GM21526 (cell line): Measurements from ENCODE around the gene CLIP2.
"Not testable (repeated sequence)": the region's sequence is repeated elsewhere in the genome, so short reads cannot be mapped to it uniquely, and the experiment has no call there.

Experiments
- ATAC-seq: cut with Tn5 transposase; IDR thresholded peaks from one replicate; pipeline ENCODE4 v1.9.1; 2021; ENCODE audit warnings: moderate library complexity; ENCODE audit not compliant: unreplicated experiment, low FRiP score

CLIP2 gene

GRCh38 chr7:74364061-74364460 lies 74.9 kb downstream of the CLIP2 start:
- ATAC-seq = no peak

- ATAC-seq = no peak
Measured at GRCh38 chr7:74365322-74366022, 76.3 kb downstream of the CLIP2 start.

DNA sequence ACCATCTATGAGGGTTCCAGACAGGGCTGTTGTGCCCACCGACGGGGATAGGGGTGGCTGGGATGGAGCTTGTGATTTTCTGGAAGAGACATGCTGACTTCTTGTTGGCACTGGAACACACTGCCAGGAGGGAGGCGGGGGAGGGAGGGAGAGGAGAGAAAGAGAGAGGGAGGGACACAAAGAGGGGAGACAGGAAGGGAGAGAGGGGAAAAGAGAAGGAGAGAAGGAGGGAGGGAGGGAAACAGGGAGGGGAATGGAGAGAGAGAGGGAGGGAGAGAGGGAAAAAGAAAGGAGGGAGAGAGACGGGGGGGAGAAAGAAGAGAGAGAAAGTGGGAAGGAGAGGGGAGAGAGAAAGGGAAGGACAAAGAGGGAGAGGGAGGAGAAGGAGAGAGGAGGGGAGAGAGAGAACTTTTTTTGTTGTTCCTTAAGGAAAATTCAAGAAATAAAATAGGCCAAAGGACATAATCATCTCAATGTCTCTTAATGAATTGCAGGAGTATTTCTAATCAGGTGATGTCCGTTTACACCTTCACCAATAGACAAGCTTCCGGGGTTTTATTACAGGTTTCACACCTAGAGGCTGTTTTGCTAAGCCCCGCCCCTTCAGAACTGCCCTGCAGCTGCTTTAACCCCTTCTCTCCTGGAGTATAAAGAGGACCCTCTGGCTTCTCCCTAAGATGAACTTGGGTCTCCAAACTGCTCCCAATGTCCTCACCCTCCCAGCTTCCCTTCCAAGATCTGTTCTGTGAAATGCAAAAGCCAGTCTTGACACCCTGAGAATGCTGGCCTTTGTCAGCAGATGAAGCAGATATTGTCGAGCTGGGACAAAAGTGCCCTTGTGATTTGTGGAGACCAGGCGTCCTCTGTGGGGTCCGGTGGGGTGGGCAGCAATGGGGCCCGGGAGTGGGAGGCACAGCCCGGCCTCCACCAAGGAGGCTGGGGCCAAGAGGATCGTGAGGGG lies 82.5 kb downstream of the CLIP2 start:
- ATAC-seq = no peak

DNA sequence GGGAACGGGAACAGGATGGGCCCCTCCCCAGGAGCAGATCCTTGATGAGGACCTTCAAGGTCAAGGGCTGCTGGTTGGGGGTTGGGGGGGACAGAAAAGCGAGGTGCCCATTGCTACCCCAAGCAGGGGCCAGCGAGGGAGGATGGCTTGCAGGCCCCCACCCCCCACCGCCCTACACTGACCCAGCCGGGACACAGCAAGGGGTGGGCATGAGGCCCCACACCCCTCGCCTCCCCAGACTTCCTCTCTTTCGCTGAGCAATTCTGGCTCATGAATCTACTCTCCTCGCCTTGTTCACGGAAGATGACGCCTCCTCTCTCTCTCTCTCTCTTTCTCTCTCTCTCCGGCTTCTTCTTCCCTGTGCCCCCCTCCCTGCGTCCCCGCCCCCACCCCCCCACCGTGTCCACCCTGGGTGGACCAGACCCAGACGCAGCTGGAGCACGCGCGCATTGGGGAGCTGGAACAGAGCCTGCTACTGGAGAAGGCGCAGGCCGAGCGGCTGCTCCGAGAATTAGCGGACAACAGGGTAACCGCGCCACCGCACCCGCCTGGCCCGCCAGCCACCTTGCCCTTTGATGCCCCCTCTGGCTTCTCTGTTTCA lies 83.4 kb downstream of the CLIP2 start:
- no peak for ATAC-seq

- no peak for ATAC-seq
Measured at GRCh38 chr7:74373536-74373935, 84.3 kb downstream of the CLIP2 start.

GRCh38 chr7:74375726-74376220 lies 86.6 kb downstream of the CLIP2 start:
- ATAC-seq = no peak

DNA sequence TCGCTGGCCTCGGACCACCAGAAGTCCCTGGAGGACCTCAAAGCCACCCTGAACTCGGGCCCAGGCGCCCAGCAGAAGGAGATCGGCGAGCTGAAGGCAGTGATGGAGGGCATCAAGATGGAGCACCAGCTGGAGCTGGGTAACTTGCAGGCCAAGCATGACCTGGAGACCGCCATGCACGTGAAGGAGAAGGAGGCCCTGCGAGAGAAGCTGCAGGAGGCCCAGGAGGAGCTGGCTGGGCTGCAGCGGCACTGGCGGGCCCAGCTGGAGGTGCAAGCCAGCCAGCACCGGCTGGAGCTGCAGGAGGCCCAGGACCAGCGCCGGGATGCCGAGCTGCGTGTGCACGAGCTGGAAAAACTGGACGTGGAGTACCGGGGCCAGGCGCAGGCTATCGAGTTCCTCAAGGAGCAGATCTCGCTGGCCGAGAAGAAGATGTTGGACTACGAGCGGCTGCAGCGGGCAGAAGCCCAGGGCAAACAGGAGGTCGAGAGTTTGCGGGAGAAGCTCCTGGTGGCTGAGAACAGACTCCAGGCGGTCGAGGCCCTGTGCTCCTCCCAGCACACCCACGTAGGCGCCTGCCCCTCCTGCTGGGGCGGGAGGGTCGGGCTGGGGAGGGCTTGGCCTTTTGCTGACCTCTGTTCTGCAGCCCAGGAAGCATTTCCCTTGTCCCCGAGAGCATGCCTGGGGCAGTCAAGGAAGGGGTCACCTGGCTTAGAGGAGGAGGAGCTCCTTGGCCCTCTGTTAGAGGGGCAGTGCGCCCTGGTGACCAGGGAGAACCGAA lies 87.2 kb downstream of the CLIP2 start:
- no peak for ATAC-seq

GRCh38 chr7:74379938-74380337 lies 90.7 kb downstream of the CLIP2 start:
- ATAC-seq = no peak

GRCh38 chr7:74380720-74381119 lies 91.5 kb downstream of the CLIP2 start:
- ATAC-seq = no peak

DNA sequence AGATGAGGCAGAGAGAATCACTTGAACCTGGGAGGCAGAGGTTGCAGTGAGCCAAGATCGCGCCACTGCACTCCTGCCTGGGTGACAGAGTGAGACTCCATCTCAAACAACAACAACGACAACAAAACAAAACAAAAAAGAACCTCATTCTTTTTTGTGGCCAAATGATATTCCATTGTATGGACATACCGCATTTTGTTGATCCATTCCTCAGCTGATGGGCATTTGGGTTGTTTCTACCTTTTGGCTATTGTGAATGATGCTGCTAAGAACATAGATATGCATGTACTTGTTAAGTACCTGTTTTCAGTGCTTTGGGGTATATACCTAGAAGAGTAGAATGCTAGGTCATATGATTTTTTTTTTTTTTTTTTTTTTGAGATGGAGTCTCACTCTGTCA lies 94.9 kb downstream of the CLIP2 start:
- ATAC-seq = not testable (repeated sequence)

DNA sequence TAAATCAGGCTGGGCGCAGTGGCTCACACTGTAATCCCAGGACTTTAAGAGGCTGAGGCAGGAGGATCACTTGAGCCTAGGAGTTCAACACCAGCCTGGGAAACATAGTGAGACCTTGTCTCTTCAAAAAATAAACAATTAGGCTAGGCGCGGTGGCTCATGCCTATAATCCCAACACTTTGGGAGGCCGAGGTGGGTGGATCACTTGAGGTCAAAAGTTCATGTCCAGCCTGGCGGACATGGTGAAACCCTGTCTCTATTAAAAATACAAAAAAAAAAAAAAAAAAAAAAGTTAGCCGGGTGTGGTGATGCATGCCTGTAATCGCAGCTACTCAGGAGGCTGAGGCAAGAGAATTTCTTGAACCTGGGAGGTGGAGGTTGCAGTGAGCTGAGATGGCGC lies 95.6 kb downstream of the CLIP2 start:
- not testable (repeated sequence) for ATAC-seq

DNA sequence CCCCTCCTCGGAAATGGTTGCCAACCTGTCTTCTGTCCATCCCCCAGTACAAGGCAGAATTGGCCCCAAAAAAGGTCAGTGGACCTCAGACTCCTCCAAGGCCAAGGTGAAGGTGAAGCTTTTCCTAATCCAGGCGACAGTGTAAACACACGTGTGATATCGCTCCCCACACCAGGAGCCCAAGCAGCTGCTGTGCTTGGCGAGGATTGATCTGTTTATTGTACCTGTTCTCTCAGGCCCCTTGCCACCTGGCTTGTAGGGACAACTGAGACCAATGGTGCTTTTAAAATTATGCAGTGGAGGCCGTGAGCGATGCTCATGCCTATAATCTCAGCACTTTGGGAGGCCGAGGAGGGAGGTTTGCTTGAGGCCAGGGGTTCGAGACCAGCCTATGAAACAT lies 98.4 kb downstream of the CLIP2 start:
- ATAC-seq = no peak

DNA sequence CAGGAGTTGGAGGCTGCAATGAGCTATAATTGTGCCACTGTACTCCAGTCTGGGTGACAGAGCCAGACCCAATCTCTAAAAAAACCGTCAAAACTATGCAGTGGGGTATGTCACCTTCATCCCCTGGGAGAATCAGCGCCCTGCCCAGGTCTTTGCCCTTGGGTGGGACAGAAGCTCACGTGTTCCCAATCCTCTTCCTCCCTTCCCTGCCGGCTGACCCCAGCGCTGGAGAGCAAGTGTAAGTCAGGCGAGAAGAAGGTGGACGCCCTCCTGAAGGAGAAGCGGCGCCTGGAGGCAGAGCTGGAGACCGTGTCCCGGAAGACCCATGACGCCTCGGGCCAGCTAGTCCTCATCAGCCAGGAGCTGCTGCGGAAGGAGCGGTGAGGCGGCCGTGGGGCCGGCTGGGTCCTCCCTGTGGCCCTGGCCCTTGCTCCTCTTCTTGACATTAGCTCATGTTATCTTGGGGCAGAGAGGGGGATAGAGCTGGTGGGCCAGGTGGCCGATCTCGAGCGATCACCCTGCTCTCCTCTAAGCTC lies 99.7 kb downstream of the CLIP2 start:
- no peak for ATAC-seq

DNA sequence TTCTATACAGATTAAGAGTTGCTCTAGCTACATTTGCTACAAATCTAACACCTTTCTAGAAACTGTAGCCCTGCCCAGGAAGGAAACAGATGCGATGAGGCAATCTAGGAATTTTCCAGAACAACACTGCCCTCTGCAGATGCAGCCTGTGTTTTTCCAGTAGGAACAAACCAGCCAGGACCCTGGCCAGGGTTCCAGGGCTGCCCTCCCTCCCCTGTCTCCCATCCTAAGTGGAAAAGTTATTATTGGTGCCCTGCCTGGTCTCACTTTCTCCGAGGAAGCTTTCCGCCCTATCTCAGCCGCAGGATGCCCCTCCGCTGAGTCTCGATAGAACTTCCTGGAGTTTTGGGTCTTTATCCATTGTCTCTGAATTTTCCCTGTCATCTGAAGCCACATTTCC lies 104.5 kb downstream of the CLIP2 start:
- ATAC-seq = not testable (repeated sequence)

DNA sequence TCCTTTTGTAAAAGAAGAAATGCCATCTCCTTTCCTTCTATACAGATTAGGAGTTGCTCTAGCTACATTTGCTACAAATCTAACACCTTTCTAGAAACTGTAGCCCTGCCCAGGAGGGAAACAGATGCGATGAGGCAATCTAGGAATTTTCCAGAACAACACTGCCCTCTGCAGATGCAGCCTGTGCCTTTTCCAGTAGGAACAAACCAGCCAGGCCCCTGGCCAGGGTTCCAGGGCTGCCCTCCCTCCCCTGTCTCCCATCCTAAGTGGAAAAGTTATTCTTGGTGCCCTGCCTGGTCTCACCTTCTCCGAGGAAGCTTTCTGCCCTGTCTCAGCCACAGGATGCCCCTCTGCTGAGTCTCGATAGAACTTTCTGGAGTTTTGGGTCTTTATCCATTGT lies 105.4 kb downstream of the CLIP2 start:
- ATAC-seq = not testable (repeated sequence)

- no peak for ATAC-seq
Measured at GRCh38 chr7:74395745-74396311, 106.6 kb downstream of the CLIP2 start.

GRCh38 chr7:74396993-74397392 lies 107.8 kb downstream of the CLIP2 start:
- ATAC-seq = no peak

GRCh38 chr7:74398426-74398825 lies 109.2 kb downstream of the CLIP2 start:
- ATAC-seq = no peak

- no peak for ATAC-seq
Measured at GRCh38 chr7:74399006-74399405, 109.8 kb downstream of the CLIP2 start.
